Esophagus squamous epithelium (tissue), 5 donors: Measurements from ENCODE around the gene PRKCE. TPM values are rescaled to one million over a fixed set of nuclear protein-coding genes. Genes with fewer than 3 reads are reported as not detected.

Source experiments
- DNase-seq: peaks from one replicate; lab custom pipeline; 2025; lab: John Stamatoyannopoulos, UW
- H3K27ac ChIP-seq, 4 donors: fragments of 200-600 bp; sonication (generic); one replicate each; pipeline ENCODE4 v1.5.1; 2016 to 2019; ENCODE audit warnings: mild to moderate bottlenecking in 1 of 4
- H3K27me3 ChIP-seq, 4 donors: fragments of 200-600 bp; sonication (generic); 1 replicate in 3 of 4; 2 replicates in 1 of 4; pipeline versions ENCODE4 v1.5.1 to v1.6.0; 2017 to 2021; ENCODE audit warnings: antibody characterized with exemption in 1 of 4
- H3K36me3 ChIP-seq, 3 donors: fragments of 200-600 bp; sonication (generic); one replicate each; pipeline ENCODE4 v1.5.1; 2016 to 2019
- H3K4me1 ChIP-seq, 3 donors: fragments of 200-600 bp; sonication (generic); one replicate each; pipeline ENCODE4 v1.5.1; 2017 to 2019
- H3K4me3 ChIP-seq, 4 donors: fragments of 200-600 bp; sonication (generic); 1 replicate in 3 of 4; 2 replicates in 1 of 4; pipeline ENCODE4 v1.5.1; 2016 to 2019; ENCODE audit warnings: mild to moderate bottlenecking in 2 of 4, moderate library complexity in 1 of 4
- H3K9me3 ChIP-seq, 3 donors: fragments of 200-600 bp; sonication (generic); one replicate each; pipeline ENCODE4 v1.5.1; 2016 to 2019
- CTCF ChIP-seq, 6 experiments: fragments of 450-650 bp in 4 of 6; fragments of 200-600 bp in 2 of 6; sonication (generic) in 2 of 6; IDR thresholded peaks; one replicate each; pipeline ENCODE4 v1.5.1; 2016 to 2019; ENCODE audit warnings: antibody characterized with exemption in 6 of 6, mild to moderate bottlenecking in 4 of 6, moderate library complexity in 4 of 6
- POLR2A ChIP-seq, 4 donors: fragments of 450-650 bp; IDR thresholded peaks; one replicate each; pipeline ENCODE4 v1.6.1; 2017; ENCODE audit warnings: antibody characterized with exemption in 4 of 4, mild to moderate bottlenecking in 4 of 4, moderate library complexity in 3 of 4
- WGBS, 2 donors: methylation state at CpG; one replicate each; pipeline ENCODE4 v1.1.5; 2018; 5-methylcytosine and 5-hydroxymethylcytosine counted together
- intact Hi-C: fragments of 100-400 bp; cut with DNase I; formaldehyde crosslinking; loops from one replicate; pipeline ENCODE4 v1.15.0; 2022
- total RNA-seq, 4 donors: library from RNA; depleted of rRNA; stranded (reverse); fragments of >200 nt; gene quantifications; one replicate each; pipeline ENCODE4 v1.1.0, GENCODE V29; 2016
- donor health status: DM: yes; HTN: yes; CAD: no.

Gene PRKCE
- total RNA-seq, 4 donors from 2014 or later, result 6.5 to 13.7 (median 9.9) TPM

GRCh38 chr2:45707661-45708060, 56.2 kb downstream of the PRKCE start:
- 82 to 88% methylated on average over 2 to 6 of the region's 6 CpGs for WGBS, 2 donors
- Histone ChIP-seq H3K4me1 (peaks cover 0 to 23% (median 3%) of the 10 kb centered on the region in 3 donors), H3K4me3 (no peak overlapping the region), H3K9me3 (no peaks in the 10 kb centered on the region), H3K27ac (no peak overlapping the region), H3K36me3 (peaks cover 0 to 16% (median 0%) of the 10 kb centered on the region in 3 donors), H3K27me3 (no peaks in the 10 kb centered on the region)
- no peak for TF ChIP-seq POLR2A (IDR thresholded peaks at IDR 0.05)
- no peak for TF ChIP-seq CTCF (IDR thresholded peaks at IDR 0.05)
- DNase-seq, result no peak
- intact Hi-C loops, result no loop called here

GRCh38 chr2:45708501-45708900, 57.0 kb downstream of the PRKCE start:
- WGBS, 2 donors, result 85 to 86% methylated on average over 3 of the region's 3 CpGs
- H3K9me3 ChIP-seq, result no peaks in the 10 kb centered on the region
- H3K4me3 ChIP-seq, result no peak overlapping the region
- intact Hi-C loops, result no loop called here
- H3K27ac ChIP-seq, result no peak overlapping the region
- H3K27me3 ChIP-seq, result no peaks in the 10 kb centered on the region
- H3K36me3 ChIP-seq, result peaks cover 0 to 16% (median 0%) of the 10 kb centered on the region in 3 donors
- DNase-seq, result no peak
- H3K4me1 ChIP-seq, result peaks cover 0 to 23% (median 3%) of the 10 kb centered on the region in 3 donors
- no peak for TF ChIP-seq CTCF (IDR thresholded peaks at IDR 0.05)
- no peak for TF ChIP-seq POLR2A (IDR thresholded peaks at IDR 0.05)

GRCh38 chr2:45709137-45709536, 57.7 kb downstream of the PRKCE start:
- intact Hi-C loops, result no loop called here
- Histone ChIP-seq H3K4me3 (no peak overlapping the region), H3K36me3 (peaks cover 0 to 16% (median 0%) of the 10 kb centered on the region in 3 donors), H3K27me3 (no peaks in the 10 kb centered on the region), H3K9me3 (no peaks in the 10 kb centered on the region), H3K4me1 (peaks cover 0 to 24% (median 3%) of the 10 kb centered on the region in 3 donors), H3K27ac (no peak overlapping the region)
- DNase-seq, result no peak
- TF ChIP-seq CTCF (IDR thresholded peaks at IDR 0.05), result no peak
- 50% methylated on average over 1 of the region's 1 CpG; no CpG with 5 or more reads in 1 of the 2 donors for WGBS, 2 donors

- Histone ChIP-seq H3K9me3 (no peaks in the 10 kb centered on the region), H3K4me1 (peaks cover 0 to 27% (median 4%) of the 10 kb centered on the region in 3 donors), H3K27ac (no peak overlapping the region), H3K27me3 (no peaks in the 10 kb centered on the region), H3K36me3 (peaks cover 0 to 16% (median 0%) of the 10 kb centered on the region in 3 donors), H3K4me3 (no peak overlapping the region)
- WGBS, 2 donors, result 86 to 88% methylated on average over 3 of the region's 3 CpGs
- DNase-seq, result no peak
- no peak for TF ChIP-seq CTCF (IDR thresholded peaks at IDR 0.05)
- TF ChIP-seq POLR2A (IDR thresholded peaks at IDR 0.05), result no peak
- intact Hi-C loops, result no loop called here
These were observed 59.0 kb downstream of the PRKCE start for GRCh38 chr2:45710468-45710867.

- Histone ChIP-seq H3K27me3 (no peaks in the 10 kb centered on the region), H3K27ac (no peak overlapping the region), H3K4me1 (peaks cover 0 to 27% (median 4%) of the 10 kb centered on the region in 3 donors), H3K9me3 (no peaks in the 10 kb centered on the region), H3K4me3 (no peak overlapping the region), H3K36me3 (peaks cover 0 to 16% (median 0%) of the 10 kb centered on the region in 3 donors)
- intact Hi-C loops, result no loop called here
- WGBS, 2 donors, result 90 to 91% methylated on average over 2 of the region's 2 CpGs
- TF ChIP-seq POLR2A (IDR thresholded peaks at IDR 0.05) (no peak), CTCF (IDR thresholded peaks at IDR 0.05) (no peak)
- DNase-seq, result no peak
These were observed 59.7 kb downstream of the PRKCE start for GRCh38 chr2:45711224-45711623.
